Stimulated activated CD4-positive, alpha-beta T cell treated with anti-CD3 and anti-CD28 coated beads, Interleukin-2, amount 100 ng/mL, for 24 hours (primary cell): Measurements from ENCODE around the gene SLC3A2.
A peak's percentile ranks its signal among the peaks of the same experiment; 100 is the strongest.

Experiments
- DNase-seq, 2 donors: peaks; one replicate each; pipeline ENCODE4 v3.0.0-alpha.2; 2020

Gene SLC3A2

DNA sequence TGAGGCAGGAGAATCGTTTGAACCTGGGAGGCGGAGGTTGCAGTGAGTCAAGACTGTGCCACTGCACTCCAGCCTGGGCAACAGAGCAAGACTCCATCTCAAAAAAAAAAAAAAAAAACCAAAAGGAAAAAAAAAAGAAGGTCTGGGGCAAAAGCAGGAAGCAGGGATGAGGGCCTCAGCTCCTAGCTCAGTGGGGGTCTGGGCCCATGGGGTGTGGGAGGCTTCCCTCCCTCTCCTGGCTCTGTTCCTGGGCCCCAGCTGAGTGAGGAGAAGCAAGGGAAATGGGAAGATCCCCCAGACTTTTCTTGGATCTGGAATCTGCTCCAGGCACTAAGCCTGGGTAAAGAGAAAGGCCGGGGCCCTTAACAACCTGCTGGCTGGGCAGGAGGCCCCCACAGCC lies 31.6 kb downstream of the SLC3A2 start:
- no peak for DNase-seq

- no peak for DNase-seq
Measured at GRCh38 chr11:62914416-62914815, 33.7 kb downstream of the SLC3A2 start.

DNA sequence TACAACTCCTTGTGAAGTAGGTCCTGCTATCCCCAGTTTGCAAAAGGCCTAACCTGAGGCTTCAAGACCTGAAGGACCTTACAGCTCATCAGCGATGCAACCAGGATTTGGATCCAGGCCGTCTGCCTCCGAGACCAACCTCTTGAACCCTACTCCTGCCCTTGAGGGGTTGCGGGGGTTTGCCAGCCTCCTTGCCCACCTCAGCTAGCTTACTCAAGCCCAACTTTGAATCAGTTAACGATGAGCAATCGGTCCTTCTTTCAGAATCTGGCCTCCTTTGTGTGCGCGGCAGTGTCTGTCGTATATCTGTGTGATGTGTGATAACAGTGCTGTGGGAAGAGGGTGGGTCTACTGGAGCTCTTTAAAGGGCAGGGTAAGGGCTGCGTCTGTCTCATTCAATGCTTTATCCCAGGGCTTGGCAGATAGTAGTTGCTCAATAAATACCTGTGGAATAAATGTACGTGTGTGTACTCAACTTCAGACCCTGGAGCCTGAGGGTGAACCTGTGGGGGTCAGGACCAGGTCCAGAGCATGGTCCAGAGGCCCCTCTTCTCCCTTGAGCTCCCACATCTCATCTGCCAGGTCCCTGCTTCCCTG lies 37.3 kb downstream of the SLC3A2 start:
- no peak for DNase-seq

GRCh38 chr11:62918531-62918930 lies 37.8 kb downstream of the SLC3A2 start:
- DNase-seq = no peak

- no peak for DNase-seq
Measured at GRCh38 chr11:62919476-62919875, 38.8 kb downstream of the SLC3A2 start.

DNA sequence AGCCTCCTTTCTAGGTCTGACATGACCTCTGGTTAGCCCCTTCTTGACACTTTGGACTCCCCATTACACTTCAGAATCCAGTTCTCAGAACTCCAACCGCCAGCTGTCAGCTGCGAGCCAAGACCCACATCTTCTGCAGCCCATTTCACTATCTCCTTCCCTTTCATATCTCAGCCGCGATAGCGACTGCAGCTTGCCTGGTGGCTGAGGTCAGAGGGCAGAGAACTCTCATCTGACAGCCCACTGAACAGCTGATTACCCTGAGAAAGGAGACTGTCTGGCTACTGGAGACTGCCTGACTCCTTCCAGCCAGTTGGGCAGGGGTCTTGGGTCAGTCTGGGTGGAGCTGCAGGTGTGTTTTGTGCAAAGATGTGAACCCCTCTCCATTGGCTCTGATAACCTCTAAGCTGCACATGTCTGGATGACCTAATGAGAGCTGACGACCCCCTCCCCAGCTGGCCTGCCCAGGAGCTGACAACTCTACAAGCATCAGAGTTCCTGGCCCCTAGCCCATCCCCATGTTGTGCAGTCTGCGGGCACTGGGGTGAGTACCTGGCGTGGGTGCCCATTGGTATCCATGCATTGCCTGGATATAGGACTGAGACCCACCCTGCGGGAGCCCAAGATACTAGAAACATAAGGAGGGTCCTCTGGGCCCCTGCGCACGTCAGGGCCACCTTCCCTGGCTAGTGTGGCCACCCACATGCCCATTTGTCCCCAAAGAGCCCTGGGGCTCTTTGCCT lies 39.4 kb downstream of the SLC3A2 start:
- DNase-seq = no peak

GRCh38 chr11:62921201-62921572 lies 40.5 kb downstream of the SLC3A2 start, which contains the start of gene CHRM1:
Gene CHRM1 (minus strand): TSS chr11:62921363. CDS start chr11:62911100, 10,263 bp downstream.
- DNase-seq = no peak

GRCh38 chr11:62921573-62922188 lies 41.0 kb downstream of the SLC3A2 start:
- no peak for DNase-seq

DNA sequence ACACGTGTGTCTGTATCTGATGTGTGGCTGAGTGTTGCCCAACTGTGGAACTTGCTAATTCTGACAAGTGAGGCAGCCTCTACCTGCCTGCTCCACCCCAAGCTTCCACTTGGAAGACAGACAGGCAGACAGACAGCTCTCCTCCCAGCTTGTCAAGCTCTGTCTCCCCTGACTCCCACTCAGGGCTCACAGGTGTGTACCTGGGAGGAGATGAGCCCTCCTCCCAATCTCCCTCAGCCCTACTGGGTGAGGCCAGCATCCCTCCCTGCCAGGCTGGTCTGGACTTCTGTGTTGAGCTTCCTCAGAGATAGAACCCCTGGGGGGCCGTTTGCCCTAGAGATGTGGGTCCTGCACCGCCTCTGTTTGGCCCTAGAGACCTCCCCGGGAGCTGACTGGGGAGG lies 41.5 kb downstream of the SLC3A2 start:
- DNase-seq = no peak

DNA sequence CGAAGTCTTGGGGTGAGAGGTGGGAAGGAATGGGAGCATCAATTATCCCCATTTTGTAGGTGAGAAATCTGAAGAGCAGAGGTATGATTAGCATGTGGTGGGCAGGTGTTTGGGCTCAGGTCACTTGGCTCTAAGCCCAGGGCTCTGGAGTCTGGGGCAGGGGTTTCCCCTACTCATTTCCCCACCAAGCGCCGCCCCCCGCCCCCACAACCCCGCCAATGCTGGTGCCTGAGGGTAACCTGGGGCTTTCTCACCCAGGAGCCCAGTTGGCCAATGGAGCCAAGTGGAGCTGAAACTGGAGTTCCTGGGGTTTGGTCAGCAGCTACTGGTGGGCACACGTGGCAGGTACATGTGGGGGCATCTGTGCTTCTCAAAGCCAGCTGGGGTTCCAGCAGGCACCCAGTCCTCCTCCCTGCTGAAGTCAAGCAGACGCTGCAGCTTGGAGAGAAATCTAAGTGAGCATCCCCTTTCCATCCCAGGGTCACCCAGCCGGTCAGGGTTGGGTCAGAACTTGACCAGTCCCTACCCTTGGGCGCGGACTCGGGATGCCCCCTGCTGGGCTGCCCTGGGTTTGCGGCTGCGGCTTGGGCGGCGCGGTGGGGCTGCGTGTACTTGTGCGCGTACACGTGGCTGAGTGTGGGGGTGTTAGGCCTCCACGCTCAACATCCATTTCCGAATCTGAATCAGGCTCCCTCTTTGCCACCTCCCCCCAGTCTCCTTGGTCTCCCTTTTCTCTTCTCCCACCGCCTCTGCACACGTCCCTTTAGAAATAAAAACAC lies 42.1 kb downstream of the SLC3A2 start:
- peak; percentile 46 to 61 for DNase-seq

GRCh38 chr11:62923601-62924411 lies 43.1 kb downstream of the SLC3A2 start:
- DNase-seq = peak in 1 of 2 donors; percentile 27

DNA sequence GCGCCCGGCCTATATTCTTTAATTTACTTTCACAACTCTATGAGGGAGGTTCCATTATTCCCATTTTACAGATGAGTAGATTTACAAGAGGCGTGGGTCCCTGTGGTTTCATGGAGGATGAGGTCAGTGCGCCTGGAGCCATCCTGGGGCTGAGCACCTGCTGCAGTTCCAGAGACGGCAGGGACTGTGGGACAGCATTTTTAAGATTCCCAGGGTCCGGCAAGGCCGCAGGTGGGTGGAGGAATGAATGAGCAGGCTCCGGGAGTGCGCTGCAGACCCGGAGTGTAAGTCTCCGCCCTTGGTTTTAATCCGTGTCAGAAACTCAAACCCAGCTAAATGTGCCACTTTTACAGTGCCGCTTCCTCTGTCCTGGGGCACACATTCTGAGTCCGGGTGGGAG lies 44.6 kb downstream of the SLC3A2 start:
- DNase-seq = no peak

DNA sequence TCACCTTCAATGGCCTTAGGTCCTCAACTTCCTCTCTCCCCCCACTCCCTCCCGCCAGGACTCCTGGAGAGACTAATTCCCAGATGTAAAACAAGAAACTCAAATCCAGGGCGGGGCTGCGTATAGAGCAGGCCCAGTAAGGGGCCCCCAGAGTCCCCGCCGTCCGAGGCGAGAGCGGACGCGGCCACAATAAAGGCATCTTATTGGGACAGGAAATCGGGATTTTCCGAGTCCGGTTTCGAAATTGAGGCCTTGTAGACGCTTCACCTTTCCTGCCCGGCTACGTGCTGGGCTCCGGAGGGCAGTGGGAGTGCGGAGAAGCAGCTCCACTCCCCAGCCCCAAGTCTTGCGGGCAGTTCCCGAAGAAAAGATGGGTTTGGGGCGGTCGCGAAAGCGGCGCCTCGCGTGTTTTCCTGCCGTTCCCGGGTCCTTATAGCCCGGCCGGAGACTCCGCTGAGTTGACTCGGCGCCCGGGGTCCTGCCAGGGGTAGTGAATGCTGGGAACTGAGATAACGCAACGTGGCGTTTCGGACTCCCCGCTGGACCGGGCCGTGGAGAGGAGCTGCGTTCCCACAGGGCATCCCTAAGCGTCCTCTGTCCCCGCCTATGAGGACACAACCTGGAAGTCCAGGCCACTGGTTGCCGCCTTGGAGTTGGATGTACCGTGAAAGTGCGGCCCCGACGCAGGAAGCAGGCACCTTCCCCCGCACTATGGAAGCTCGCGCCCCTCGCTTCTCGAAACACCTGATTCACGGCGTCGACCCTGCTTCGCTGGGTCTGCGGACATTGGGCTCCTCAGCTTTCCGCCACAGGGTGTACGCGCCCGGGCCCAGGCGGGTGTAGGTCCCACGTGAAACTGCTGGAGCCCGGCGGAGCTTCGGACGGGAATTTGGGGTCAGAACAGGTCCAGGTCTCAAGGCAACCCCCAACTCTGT lies 45.3 kb downstream of the SLC3A2 start:
- DNase-seq = peak in 1 of 2 donors; percentile 17

DNA sequence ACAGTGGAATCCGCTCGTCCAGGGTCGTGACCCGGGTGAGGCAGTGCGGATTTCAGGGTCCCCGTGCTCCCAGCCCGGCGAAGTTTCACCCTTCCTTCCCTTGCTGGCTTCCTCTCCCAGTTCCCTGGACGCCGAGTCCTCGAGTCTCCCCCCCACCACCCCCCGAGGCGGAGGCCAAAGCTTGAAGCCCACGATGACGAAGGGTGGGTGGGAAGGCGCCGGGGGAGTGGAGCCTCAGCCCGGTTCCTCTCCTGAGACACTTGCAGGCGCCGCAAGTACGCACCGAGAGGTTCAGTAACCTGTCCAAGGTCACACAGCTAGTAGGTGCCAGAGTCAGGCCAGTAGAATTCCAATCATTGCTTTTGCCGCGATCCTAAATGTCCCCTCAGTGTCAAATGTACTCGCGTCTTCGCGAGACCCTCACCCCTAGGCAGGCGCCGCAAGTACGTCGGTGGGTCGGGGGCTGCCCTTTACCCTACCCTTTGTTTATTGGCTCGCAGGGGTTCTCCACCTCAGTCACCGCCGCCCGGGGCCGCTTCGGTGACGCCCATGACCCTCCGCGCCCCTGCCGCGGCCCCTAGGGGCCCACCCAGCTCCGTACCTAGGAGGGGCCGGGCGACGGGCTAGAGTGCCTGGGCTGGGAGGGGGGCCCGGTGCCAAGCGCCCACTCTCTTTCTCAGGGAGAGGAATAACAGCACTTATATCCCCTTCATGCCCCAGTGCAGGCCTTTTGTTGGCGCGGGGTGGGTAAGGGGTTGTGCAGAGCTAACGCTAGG lies 46.2 kb downstream of the SLC3A2 start:
- no peak for DNase-seq

- no peak for DNase-seq
Measured at GRCh38 chr11:62928011-62928410, 47.3 kb downstream of the SLC3A2 start.

- DNase-seq = no peak
Measured at GRCh38 chr11:62930157-62930556, 49.5 kb downstream of the SLC3A2 start.

DNA sequence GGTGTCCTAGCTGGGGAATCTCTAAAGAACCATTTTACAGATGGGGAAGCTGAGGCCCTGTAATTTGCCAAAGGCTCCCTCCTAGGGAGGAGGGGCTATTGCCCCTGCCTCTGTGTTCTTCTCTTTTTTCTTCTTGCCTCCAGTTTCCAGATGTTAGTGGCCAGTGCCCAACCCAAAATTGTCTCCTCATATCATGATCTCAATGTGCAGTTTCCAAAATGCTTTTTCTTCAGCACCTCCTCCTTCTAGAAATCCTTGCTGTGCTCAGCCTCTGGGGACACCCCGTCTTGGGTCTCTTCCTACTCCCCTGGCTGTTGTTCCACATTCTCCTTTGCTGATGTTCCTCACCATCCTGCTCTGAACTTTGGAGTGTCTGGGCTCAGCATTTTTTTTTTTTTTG lies 50.0 kb downstream of the SLC3A2 start:
- no peak for DNase-seq

DNA sequence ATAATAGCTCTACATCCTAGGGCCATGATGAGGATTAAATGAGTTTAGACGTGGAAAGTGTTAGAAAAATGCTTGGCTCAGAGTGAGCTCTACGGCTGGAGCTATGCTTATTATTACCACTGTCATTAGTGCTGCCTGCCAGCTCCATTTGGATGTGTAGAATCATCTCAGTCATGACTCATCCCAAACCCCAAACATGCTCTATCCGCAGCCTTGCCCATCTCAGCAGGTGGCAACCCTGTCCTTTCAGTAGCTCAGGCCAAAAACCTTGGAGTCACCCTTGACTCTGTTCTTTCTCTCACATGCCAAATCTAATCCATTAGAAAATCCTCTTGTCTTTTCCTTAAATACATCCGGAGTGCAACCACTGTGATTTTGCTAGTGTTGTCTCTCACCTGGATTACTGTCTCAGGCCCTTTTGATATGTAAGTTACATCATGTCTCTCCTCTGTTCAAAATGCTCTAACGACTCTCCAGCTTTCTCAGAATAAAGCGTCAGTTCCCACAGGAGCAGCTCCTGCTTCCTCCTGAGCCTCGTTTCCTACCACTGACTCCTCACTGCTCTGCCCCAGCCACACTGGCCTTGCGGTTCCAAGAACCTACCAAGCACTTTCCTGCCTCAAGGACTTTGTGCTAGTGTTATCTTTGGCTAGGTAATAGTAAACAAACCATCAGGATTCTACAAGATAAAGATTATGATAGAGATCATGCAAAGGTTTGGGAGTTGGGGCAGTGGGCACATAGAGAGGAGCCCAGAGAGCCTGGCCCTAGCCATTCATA lies 51.0 kb downstream of the SLC3A2 start:
- no peak for DNase-seq

DNA sequence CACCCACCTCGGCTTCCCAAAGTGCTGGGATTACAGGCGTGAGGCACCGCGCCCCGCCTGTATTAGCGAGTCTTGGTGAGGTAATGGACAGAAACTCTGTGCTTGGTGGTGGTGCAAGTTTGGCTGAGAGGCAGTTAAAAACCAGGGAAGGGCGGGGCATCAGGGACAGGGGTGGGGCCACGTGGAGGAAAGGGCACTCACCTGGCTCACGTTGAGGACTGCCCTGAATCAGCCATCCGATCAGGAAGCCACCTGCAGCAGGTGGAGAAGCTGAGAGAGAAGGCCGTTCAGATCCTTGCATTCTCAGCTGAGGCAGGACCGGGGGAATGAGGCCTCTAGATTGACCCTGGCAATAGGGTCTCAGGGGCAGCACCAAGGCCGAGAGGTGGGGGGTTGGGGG lies 52.6 kb downstream of the SLC3A2 start:
- no peak for DNase-seq
